Fibroblast of skin of back (primary cell): Measurements from ENCODE around the gene SMIM32.
A peak's percentile ranks its signal among the peaks of the same experiment; 100 is the strongest.

Experiments
- DNase-seq: peaks from one replicate; pipeline ENCODE4 v3.0.0-alpha.2; 2013

Gene SMIM32

DNA sequence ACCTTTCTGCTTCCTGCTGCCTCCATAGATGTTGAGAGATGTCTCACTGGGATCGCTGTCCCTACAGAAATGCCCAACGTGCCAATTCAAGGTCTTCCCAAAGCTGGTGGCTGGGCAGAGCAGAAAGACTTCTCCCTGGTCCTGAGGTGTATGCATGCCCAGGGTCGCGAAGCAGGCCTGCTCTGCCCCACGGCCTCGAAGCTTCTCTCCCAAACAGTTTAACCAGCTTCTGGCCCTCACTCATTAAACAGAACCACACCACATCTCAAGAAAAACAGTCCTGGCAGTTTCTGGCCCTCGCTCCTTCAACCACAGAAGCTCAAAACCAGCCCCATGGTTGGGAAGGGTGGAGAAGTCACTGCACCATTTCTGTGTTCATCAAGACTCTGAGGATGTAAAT lies 14.7 kb upstream of the SMIM32 start:
- no peak for DNase-seq

- no peak for DNase-seq
These were observed 13.4 kb upstream of the SMIM32 start for GRCh38 chr5:136206361-136206760.

DNA sequence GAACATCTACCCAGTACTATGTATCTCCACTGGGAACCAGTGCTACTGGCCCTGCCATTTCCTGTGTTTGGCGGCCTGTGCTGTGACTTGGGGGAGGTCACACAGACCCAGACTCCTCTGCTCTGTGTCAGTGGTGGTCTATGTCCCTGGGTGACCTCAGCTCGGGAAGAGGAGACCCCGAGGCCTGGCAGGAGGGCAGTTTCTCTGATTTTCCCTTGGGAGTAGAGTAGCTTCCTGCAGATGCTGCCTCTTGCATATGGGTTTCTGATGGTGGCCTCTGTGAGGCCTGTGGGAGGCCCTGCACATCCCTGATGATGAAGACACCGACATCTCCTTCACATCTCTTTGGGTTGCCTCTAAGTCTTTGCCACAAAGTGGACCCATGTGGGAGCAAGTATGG lies 13.0 kb upstream of the SMIM32 start:
- DNase-seq, result no peak

- DNase-seq, result no peak
These were observed 12.2 kb upstream of the SMIM32 start for GRCh38 chr5:136205061-136205702.

GRCh38 chr5:136203303-136203922 lies 10.5 kb upstream of the SMIM32 start:
- no peak for DNase-seq

- no peak for DNase-seq
These were observed 9.7 kb upstream of the SMIM32 start for GRCh38 chr5:136202469-136203205.

GRCh38 chr5:136201870-136202269 lies 8.9 kb upstream of the SMIM32 start:
- no peak for DNase-seq

- no peak for DNase-seq
These were observed 7.8 kb upstream of the SMIM32 start for GRCh38 chr5:136200761-136201160.

GRCh38 chr5:136200130-136200529 lies 7.2 kb upstream of the SMIM32 start:
- no peak for DNase-seq

GRCh38 chr5:136199408-136199807 lies 6.4 kb upstream of the SMIM32 start:
- no peak for DNase-seq

DNA sequence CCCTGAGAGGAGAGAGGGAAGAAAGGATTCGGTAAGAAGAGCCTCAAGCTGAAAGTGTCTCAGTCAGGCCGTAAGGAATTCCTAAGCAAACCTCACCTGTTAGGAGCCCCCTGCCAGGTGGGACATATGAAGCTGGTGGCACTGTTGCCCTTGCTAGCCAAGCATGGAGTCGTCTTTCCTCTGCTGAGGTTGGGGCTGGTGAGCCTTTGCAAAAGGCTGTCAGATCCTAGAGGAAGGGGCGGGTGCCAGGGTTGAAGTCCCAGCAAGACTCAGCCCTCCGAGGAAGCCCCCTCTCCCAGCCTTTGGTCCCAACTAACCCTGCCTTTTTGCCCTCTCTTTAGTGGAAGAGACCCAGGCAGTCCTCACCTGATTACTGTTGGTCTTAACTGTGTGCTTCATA lies 5.5 kb upstream of the SMIM32 start:
- DNase-seq, result no peak

- DNase-seq, result no peak
These were observed 4.6 kb upstream of the SMIM32 start for GRCh38 chr5:136197462-136198142.

DNA sequence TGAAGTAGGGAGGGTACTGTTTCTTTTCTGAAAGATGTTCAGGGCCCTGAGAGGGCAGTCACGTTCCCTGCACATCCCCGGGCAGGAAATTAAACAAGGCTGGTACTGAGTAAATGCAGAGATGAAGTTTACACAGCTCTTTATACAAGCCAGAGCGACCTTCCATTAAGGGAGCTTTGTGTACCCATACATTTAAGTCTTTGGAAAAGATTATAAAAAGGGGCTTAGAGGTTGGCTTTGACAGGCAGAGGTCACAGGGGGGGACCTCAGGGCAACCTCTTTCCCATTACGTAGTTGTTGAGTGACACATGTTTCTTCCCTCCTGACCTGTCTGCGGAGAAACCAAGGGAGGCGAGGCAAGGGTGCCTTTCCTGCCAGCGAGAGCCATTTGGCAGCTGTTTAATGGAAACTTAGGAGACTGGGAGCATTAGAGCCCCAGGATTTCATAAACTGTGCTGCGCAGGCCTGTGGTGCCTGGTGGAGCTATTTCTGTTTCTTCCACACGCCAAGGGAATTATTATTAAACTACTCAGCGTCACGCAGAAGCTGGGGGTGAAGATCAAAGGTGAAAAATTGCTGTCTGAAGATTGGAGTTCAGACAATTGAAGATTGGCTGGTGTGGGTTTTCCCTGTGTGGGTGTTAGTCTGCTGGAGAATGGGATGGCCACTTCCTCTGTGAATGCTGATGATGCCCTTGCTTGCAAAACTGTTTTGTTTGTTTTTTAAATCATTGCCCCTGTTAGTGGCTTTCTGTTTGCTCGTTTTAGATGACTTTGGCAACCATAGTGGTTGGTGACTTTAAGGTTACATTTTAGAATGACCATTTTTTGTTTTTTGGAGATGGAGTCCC lies 3.2 kb upstream of the SMIM32 start:
- DNase-seq, result no peak

DNA sequence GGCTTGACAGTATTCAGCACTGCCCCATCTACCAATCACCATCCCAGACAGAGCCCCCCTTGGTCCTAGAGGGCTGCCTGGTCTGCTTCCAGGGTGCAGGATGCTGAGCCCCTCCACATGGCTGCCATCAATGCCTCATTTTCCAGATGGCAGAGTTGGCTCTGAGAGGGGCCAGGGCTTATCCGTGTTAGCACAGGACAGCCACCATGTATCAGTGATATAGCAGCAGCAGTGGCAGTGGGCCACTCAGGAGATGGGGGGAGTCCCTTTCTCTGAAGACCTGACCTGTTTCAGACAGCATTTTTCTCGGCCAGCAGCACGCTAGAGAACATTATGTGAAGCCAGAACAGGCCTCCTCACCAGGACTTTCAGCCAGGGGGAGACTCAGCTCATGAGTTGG lies 1.6 kb upstream of the SMIM32 start:
- DNase-seq, result no peak

GRCh38 chr5:136193322-136193935 lies 467 bp upstream of the SMIM32 start:
- DNase-seq, result no peak

DNA sequence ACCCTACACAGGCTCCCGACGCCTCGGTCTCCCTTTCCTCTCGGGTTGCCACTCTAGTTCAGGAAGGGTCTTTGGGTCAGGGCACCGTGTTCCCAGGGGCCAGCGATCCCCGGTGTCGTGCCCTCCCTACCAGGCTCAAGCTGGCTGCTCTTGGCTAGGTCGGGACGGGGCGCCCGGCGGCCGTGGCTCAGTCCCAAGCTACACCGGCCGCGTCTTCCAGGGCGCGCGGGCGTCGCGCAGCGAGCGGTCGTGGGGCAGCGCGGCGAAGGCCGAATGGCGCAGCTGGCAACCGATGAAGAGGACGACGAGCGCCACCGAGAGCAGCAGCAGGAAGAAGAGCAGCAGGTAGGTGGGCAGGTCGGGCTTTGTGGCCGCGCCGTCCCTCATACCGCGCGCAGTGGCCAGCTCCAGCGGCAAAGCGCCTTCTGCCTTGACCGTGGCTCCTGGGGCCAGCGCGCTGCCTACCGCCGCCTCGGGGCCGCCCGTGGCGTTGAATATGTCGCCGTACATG lies 892 bp downstream of the SMIM32 start:
- no peak for DNase-seq

DNA sequence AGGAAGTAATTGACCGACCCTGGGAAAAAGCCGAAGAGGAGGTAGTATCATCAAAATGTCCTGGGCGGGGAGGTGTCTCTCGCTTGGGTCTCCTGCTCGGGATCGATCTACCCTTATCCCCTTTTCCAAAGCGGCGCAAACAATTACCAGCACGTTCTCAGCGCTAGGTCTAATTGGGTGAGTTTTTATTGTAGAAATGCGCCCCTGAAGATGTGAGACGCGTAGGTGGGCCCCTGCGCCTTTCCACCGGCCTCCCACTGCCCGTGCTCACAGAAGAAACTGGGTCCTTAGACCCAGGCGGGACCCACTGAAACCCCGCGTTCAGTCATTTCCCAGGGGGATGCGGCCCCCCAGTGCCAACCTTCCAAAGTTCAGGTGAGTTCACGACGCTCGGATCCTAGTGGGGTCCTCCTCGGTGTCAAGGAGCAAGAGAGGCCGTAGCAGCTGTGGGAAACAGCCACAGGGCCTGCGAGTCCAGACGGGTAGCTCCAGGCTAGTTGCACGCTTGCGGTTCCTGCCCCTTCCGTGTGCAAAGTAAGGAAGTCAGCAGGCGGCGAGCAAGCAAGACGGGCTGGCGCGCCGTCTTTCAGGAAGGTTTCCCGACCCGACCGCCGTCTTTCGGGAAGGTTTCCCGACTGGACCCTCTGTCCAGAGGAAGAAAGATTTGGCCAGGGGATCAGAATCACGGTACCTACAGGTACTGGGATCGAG lies 1.5 kb downstream of the SMIM32 start:
- DNase-seq, result peak; percentile 43

- DNase-seq, result no peak
These were observed 2.1 kb downstream of the SMIM32 start for GRCh38 chr5:136190904-136191303.

DNA sequence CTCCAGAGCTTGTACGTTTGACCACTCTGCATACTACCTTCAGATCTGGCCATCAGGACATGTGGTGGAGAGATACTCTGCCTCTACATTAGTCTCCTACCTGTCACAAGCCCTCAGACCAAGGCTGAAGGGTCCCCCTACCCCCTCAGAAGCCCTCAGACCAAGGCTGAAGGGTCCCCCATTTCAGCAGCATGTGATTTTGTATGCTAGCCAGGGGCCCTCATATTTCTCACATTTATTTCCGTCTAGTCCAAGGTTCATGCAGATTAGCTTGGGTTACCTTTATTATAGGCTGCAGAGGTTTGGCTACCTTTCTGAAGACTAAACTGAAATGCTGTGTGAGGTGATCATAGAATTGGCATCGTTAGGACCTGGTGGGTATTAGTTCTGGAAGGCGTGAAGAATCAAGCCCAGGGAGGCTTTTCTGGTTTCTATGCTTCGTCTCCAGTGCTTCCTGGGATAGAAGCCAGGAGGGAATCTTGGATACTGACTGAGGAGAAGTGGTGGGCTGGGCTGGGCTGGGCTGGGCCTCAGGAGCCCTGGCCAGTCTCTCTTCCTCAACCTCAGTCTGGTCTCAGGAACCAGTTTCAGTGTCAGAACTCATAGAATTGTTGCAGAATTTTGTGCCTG lies 2.8 kb downstream of the SMIM32 start:
- DNase-seq, result no peak

- no peak for DNase-seq
These were observed 4.1 kb downstream of the SMIM32 start for GRCh38 chr5:136188859-136189258.

GRCh38 chr5:136186796-136187195 lies 6.2 kb downstream of the SMIM32 start:
- no peak for DNase-seq
